Mucosa of gallbladder (tissue), 1 donor: Measurements from ENCODE around the gene TANGO6. TPM values are rescaled to one million over a fixed set of nuclear protein-coding genes. Genes with fewer than 3 reads are reported as not detected.

ENCODE experiments used
- DNase-seq: peaks from one replicate; pipeline ENCODE4 v3.0.0-alpha.2; 2020; ENCODE audit warnings: low spot score
- total RNA-seq: library from RNA; stranded (reverse); gene quantifications from one replicate; pipeline ENCODE4 v1.2.1, GENCODE V29; 2021
- donor health status: DM: no; HTN: no; CAD: no.

TANGO6 gene
- total RNA-seq, 1 donor from 2014 or later, result 11.0 TPM

DNA sequence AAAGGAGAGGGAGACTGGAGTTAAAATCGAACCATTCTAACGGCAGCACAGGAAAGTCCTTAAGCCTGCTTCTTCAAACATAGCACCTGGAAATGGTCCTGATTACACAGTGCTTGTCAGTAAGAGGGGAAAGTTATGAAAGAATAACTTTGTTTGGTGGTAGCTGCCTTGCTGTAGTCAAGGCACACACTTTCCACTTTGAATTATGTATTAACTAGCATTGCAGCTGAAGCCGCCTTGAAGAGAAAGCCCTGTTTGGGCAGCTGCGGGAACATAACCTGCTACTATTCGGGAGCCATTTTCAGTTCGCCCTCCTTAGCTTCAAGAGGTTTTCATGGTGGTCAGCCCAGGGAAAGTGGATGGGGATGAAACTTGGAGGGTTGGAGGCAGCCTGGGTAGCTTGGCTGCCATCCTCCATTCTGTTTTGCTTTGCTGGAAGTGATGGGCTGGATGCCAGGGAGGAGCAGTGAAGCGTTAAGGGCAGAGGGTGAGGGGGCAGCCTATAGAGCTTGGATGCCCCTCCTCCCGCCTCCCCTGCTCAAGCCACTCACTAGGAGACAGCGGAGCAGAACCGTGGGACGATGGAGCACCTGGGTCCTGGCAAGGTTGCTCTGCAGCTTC is 256.9 kb downstream of the TANGO6 start:
- no peak for DNase-seq

DNA sequence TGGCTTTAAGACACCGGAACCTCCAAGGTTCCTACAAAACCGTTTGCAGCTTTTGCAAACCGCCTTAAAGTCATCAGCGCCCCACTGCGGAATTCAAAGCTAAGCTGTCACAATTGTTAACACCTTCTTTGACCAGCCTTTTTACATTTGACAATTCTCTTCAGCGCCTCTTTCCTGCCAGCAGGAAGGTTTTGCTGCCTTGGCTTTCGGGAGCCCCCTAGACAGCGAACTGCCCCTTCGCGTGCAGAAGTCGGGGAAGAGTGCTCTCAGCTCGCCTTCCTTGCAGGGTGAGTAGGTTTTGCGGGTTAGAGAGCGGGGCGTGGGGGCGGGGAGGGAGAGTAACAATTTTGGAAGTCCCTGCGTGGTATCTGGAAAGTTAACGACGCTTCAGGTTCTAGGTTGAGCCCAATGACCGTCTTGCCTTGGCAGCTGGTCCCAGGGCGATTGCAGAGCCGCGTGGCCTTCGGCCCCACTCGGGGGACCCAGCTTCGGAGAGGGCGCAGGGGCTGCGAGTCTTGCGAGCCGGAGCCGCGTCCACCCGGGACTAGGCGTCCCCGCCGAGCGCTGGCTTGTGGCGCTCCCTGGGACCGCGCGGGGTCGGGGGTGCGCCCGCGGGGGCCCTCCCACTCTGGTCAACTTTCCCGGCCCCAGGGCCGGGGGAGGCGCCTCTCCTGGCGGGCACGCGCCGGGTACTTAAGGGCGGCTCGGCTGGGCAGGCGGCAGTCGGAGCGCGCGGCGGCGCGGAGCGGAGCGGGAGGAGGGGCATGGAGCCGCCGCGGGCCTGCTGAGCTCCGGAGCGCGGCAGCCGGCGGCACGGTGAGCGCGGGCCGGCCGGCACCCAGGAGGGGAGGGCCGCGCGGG is 262.4 kb downstream of the TANGO6 start, which contains the start of gene HAS3:
HAS3 (plus strand) TSS at position 153 of the 861 bp plus-strand sequence. CDS start 3,743 bp downstream, outside the sequence.
- peak; percentile 26 for DNase-seq

DNA sequence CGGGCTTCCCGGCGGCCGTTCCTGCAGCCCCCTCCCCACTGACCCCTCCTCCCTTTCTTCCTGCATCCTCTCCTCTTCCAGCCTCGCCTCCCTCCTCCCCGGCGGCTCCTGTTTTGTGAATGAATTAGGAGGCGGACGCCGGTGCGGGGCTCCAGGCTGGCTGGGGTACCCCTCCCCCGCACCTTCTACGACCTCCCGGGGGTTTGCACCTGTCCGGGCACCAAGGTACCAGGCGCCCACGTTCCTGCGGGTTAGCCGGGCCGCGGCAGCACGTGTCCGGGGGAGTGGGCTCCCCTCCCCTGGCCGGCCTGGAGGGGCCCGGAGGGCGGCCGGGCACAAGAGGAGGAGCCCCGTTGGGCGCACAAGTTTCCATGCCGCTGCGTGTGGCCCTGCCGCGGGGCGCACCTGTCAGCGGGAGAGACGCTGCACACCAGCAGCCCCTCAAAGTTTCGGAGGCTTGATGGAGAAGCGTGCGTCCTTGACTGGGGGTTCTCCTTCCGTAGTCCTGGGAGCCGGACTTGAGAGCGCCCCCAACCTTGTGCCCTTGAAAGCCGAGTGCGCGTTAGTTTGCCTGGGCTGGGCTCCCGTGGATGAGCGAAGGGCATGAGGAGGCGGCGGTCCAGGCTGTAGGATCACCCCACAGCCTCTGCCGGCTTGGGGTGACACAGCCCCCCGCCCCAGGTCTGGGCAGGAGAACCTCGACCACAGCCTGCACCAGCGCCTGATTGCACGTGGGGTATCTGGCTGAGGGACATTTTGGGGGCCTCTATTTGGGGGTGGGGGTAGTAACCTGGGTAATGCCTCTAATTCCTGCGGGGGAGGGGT is 263.4 kb downstream of the TANGO6 start:
- no peak for DNase-seq

DNA sequence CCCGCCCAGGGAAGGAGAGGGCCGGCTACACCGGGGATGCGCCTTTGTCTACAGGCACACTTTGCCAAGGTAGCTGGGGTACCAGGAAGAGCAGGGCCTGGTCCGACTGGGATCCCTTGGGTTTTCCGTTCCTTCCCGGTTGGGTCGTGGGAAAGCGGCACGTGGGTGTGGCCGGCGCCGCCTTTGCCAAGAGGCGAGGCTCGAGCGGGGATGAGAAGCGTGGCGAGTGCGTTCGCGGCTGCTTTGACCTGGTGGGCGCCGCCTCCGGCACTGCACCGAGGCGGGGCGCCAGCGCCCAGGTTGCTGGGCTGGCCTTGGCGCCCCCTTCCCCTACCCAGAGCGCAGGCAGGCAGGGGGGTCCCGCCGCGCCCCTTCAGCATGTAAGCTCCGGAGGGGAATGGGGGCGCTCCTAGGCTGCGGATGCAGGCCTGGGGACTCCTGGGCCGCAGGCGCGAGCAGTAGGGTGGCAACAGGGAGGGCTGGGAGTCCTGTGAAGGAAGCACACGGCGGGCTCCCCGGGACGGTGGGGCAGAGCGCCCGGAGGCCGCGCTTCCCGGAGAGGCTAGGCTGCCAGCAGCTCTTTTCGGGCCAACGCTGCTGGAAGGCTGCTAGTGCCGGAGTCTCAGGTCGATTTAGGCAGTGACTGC is 264.1 kb downstream of the TANGO6 start:
- DNase-seq, result no peak

DNA sequence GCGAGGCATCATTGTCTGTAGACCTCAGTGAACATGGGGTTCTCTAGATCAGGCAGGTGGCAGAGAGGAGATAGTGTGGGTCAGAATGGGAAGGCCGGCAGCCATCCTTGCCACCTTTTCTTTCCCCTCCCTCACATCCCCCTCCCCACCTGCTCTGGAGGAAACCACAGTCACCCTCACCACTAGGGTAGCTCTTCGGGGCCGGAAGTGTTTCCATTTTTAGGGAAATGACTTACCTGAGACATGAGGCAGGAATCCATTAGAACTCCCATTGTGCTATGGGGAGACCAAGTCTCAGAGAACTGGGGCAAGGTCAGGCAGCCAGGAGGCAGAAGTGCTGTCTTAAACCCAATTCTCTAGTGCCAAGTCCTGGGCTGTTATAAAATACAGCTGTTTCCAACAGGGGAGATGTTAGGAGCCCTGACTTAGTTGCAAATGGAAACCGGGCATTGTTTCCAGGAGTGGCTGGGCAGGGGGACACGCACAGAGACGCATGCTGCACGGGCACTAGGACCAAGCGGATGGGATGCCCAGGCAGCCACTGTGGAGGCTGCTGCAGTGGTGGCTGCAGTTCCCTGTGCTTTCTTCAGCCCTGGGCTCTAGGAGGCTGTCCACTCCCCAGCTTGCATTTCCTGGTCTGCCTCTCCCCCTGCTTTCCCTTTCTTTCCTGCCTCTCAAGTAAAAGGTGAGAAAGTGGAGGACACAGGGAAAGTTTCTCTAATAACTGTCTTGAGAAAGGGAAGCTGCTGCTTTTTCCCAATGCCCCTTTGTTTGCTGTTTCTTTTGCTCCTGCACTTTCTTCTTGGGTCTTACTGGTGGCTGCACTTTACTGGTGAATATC is 265.0 kb downstream of the TANGO6 start:
- DNase-seq, result no peak

DNA sequence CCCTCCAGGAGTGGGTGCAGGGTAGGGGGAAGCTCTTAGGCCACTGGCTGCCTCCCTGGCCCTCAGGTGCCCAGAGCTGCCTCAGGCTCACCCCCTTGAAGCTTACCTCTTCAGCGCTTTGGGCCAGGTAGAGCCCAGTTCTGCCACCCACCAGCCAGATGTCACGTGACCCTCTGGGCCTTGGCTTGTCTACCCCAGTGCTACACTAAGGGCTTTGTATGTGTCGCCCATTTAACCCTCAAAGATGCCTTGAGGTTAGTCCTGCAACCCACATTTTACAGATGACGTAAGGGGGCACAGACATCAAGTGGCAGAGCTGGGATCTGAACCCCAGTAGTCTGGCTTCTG is 265.5 kb downstream of the TANGO6 start:
- no peak for DNase-seq

DNA sequence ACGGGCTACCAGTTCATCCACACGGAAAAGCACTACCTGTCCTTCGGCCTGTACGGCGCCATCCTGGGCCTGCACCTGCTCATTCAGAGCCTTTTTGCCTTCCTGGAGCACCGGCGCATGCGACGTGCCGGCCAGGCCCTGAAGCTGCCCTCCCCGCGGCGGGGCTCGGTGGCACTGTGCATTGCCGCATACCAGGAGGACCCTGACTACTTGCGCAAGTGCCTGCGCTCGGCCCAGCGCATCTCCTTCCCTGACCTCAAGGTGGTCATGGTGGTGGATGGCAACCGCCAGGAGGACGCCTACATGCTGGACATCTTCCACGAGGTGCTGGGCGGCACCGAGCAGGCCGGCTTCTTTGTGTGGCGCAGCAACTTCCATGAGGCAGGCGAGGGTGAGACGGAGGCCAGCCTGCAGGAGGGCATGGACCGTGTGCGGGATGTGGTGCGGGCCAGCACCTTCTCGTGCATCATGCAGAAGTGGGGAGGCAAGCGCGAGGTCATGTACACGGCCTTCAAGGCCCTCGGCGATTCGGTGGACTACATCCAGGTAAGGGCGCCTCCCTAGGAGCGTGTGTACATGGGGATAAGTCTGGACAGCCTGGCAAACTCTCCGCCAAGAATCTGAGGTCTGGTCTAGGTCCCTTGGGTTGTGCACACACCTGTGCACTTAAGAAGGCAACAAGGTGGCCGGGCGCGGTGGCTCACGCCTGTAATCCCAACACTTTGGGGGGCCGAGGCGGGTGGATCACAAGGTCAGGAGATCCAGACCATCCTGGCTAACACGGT is 266.3 kb downstream of the TANGO6 start:
- no peak for DNase-seq

DNA sequence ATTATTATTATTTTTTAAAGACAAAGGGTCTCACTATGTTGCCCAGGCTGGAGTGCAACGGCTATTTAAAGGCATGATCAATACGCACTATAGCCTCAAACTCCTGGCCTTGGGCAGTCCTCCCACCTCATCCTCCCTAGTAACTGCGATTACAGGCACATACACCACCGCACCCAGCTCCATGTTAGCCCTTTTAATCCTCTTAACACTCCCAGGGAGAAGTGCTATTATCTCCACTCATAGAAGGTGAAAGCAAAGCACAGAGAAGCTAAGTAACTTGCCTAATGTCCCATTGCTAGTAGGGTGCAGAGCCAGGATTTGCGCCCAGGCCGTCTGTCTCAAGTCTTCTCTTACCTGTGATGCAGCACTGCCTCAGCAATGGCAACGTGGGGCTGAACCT is 267.1 kb downstream of the TANGO6 start:
- no peak for DNase-seq

DNA sequence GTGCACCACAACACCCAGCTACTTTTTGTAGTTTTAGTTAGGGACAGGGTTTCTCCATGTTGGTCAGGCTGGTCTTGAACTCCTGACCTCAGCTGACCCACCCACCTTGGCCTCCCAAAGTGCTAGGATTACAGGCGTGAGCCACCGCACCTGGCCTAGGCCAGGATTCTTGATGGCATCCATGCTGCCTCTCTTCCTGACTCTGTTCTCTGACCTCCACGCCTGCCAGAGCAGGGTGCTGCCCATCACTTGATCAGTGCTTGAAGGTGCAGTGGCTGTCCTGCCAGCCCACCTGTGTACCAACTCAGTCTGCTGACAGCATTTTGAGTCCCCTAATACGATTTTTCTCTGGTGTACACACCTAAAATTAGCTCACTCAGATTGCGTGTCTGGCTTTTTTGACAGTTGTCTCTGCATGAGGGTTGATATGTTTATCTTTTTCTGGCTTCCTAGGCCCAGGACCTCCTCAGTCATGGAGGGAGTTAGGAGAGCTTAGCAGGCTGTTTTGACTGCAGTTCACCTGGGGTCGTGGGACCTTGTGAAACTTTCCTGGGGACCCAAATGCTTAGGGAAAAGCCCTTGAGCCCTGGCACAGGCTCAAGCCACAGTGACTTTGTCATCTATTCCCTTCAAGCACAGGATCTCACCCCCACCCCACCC is 268.0 kb downstream of the TANGO6 start:
- DNase-seq, result no peak

DNA sequence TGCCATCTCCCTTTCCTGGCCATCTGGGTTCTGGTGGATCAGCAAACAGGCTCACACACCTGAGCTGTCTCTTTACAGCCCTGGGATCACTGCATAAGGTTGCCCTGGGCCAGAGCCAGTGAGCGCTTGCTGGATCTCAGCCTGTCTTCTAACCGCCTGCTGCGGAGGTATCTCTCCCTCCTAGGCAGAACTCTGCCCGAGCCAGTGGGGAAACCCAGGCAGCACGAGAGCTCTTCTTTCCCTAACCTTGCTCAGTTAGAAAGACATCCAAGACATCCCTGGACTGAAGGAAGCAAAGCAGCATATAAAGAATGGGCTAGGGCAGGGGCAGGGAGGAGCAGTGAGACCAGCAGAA is 268.5 kb downstream of the TANGO6 start:
- DNase-seq, result no peak

DNA sequence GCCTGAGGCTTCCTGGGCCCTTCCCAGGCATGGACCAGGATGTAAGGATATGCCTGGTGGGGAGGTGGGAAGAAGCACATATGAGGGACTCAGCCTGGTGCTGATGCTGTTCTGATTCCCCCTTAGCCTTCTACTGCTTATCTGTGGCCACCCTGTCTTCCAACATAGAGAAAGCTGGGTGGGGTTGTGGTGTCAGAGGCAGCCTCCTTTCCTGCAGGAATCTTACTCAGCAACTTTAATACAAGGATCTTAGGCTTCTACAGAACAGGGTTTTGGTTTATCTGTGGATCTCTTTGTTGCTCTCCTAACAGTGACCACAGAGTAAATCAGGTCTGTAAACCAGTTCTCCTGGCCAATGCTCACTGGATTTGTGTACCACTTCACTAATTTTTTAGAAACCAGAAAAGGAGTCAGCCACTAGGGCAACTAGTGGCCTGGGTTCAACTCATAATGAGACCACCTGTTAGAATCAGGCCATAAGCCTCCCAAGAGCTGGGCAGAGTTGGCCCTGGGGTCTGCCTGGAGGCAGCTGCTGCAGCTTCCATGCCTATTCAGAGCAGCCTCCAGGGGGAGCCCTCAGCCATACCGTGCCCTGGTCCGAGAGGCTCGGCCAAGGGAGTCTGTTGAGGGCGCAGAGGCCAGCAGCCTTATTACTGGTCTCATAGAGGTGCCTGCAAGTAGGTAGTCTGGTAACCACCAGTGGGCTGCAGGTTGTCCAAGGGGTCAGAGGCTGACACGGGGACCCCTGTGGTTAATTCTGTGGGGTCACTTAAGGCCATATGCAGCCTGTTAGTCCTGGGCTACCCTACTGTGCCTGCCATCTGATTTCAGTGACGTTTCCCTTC is 269.2 kb downstream of the TANGO6 start:
- DNase-seq, result peak; percentile 35

DNA sequence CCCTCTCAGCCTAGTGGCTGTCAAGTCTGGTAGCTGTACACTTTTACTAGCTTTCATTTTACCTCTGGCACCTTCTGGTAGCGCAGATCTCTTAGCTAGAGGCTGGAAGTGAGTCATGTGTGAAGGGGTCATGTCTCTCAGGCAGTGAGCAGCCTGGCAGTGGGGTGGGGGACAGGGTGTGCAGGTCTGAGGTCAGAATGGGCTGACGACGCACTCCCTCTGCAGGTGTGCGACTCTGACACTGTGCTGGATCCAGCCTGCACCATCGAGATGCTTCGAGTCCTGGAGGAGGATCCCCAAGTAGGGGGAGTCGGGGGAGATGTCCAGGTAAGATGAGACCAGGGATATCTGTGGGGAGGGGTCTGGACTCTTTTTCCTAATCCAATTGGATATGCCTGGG is 269.9 kb downstream of the TANGO6 start:
- DNase-seq, result no peak

DNA sequence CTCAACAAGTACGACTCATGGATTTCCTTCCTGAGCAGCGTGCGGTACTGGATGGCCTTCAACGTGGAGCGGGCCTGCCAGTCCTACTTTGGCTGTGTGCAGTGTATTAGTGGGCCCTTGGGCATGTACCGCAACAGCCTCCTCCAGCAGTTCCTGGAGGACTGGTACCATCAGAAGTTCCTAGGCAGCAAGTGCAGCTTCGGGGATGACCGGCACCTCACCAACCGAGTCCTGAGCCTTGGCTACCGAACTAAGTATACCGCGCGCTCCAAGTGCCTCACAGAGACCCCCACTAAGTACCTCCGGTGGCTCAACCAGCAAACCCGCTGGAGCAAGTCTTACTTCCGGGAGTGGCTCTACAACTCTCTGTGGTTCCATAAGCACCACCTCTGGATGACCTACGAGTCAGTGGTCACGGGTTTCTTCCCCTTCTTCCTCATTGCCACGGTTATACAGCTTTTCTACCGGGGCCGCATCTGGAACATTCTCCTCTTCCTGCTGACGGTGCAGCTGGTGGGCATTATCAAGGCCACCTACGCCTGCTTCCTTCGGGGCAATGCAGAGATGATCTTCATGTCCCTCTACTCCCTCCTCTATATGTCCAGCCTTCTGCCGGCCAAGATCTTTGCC is 271.1 kb downstream of the TANGO6 start:
- DNase-seq, result no peak

DNA sequence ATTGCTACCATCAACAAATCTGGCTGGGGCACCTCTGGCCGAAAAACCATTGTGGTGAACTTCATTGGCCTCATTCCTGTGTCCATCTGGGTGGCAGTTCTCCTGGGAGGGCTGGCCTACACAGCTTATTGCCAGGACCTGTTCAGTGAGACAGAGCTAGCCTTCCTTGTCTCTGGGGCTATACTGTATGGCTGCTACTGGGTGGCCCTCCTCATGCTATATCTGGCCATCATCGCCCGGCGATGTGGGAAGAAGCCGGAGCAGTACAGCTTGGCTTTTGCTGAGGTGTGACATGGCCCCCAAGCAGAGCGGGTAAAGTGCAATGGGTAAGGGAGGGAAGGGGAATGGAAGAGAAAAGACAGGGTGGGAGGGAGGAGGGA is 271.6 kb downstream of the TANGO6 start:
- no peak for DNase-seq

DNA sequence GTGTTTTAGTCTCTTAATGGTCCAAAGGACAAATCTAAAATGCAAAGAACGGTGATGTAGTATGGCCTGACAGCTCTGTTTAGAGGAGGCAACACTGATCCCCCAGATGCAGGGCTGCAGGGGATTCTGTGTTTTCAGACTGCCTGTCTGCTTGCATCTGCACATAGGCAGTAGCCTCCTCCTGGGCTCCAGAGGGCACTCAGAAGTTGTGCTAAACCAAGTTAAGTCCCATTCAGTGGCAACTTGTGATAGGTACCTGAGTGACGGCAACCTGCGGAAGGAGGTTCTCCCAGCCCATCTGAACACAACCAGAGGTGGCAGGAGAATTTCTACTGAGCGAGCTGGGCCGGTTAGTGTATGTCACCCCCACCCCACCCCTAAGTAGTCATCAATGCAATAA is 272.0 kb downstream of the TANGO6 start:
- DNase-seq, result no peak

DNA sequence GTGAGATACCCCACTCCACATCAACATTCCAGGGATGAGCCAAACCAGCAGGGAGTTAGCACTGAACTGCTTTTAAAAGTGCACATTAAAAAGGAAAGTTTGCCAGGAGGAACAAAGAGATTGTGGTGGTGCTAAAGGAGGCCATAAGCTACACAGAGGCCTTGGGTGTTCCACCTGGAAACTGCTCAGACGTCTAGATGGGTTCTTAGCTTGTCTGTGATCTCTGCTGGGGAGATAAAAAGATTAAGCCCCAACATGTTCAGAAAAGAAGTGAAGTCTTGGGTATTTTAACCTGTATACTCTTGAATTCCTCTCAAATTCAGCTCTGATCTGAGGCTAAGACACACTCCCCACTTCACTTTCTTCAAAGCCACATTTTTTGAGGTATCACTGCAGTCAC is 272.5 kb downstream of the TANGO6 start:
- no peak for DNase-seq

DNA sequence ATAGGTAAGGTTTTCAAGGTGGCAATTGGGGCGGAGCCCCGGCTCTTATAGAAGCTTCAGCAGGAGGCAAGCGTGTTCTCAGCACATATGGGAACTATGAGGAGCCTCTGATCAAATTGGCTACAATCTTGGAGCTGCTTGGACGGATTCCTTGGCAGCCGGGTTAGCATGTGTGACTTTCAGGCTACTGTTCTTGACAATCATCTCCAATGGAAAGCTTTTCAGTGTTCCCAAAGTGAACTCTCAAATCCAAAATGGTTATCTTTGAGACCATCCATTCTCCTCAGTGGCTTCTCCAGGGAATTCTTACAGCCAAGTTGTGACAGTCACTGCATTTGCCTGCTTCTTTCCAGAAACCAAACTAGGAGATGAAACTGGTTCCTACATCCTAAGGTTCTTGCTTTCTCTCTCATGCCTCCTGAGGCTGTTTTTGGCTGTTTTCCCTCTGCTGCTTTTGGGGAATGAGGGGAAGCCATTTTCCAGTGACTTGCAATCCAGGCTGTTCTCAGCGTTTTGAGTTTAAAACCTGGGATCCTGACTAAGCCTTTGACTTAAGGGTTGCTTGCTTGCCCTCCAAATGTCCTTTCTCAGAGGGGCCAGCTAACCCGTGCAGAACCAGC is 273.0 kb downstream of the TANGO6 start:
- DNase-seq, result no peak

DNA sequence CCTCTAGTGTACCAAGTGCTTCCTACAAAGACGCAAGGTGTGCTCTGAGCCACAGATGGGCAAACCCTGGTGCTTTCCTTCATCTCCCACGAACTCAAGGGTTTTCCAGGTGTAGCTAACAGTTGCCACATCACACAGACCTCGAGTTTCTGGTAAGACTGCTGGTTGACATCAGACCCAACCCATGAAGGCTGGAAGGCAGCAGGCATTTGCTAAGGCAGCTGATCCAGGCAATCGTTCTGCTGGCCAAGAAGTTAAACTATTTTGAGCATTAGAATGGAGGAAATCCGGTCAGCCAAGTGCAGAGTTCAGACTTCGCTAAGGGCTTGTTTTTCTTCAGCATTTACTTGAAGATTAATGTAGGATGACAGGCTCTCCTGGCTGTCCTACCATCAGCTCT is 273.6 kb downstream of the TANGO6 start:
- DNase-seq, result no peak
